Measurements from ENCODE around the gene GRIK1. TPM values are rescaled to one million over a fixed set of nuclear protein-coding genes. Genes with fewer than 3 reads are reported as not detected.

The GRIK1 gene
- total and polyA plus RNA-seq, 2 donors (not counting 1 experiment from before 2014, with no cell fraction given), result not detected

DNA sequence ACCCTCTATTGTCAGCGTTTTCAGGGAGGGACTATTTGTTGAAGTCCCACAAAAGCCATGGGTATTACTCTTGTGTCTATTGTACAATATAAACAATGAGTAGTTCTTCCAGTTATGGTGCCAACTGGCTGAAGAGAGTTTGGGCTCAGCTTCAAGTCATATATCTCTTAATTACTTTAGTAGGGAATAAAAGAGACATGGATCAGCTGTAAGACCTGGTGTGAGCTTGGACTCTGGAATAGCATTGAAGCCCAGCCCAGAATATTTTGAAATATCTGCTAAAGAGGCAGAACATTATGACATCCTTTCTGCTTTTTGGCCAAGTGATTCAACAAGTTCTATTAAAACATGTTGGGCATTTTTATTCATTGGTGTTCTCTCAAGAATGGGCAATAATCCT lies 416.1 kb downstream of the GRIK1 start:
- ChIA-PET CTCF (no interaction called here), POLR2A (no interaction called here)
- ATAC-seq (ENCODE audit: low read depth) (no peak), DNase-seq (no peak)
- no peak for TF ChIP-seq EZH2 (IDR thresholded peaks at IDR 0.05; ENCODE audit: borderline replicate concordance, insufficient read depth, low read depth, low read length, poor library complexity, severe bottlenecking)
- TF ChIP-seq, protein P1, sequence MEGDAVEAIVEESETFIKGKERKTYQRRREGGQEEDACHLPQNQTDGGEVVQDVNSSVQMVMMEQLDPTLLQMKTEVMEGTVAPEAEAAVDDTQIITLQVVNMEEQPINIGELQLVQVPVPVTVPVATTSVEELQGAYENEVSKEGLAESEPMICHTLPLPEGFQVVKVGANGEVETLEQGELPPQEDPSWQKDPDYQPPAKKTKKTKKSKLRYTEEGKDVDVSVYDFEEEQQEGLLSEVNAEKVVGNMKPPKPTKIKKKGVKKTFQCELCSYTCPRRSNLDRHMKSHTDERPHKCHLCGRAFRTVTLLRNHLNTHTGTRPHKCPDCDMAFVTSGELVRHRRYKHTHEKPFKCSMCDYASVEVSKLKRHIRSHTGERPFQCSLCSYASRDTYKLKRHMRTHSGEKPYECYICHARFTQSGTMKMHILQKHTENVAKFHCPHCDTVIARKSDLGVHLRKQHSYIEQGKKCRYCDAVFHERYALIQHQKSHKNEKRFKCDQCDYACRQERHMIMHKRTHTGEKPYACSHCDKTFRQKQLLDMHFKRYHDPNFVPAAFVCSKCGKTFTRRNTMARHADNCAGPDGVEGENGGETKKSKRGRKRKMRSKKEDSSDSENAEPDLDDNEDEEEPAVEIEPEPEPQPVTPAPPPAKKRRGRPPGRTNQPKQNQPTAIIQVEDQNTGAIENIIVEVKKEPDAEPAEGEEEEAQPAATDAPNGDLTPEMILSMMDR (IDR thresholded peaks at IDR 0.05), result no peak
- Mint-ChIP-seq H3K9me3 (ENCODE audit: insufficient read depth) (peaks cover 13% of the 10 kb centered on the region), H3K27me3 (no peaks in the 10 kb centered on the region), H3K27ac (no peak overlapping the region), H3K4me3 (no peak overlapping the region), H3K4me1 (no peaks in the 10 kb centered on the region)
- H2AFZ ChIP-seq (ENCODE audit: insufficient read depth, low read depth, low read length, poor library complexity, severe bottlenecking), result no peak overlapping the region
- H3K9me3 ChIP-seq (ENCODE audit: control extremely low read depth in 1 of 3, control insufficient read depth in 2 of 3, insufficient read depth in 1 of 3, low read length in 2 of 3), result peaks cover 2 to 24% (median 21%) of the 10 kb centered on the region in 3 donors
- no peak overlapping the region for H3K4me2 ChIP-seq (replicated peaks; ENCODE audit: low read depth, low read length, poor library complexity, severe bottlenecking)
- no peak overlapping the region for H3K9ac ChIP-seq (ENCODE audit: low read length)
- H3K4me1 ChIP-seq (ENCODE audit: control insufficient read depth in 2 of 2, insufficient read depth in 2 of 2, low read length in 2 of 2), result no peaks in the 10 kb centered on the region
- no peak overlapping the region for H3K4me3 ChIP-seq (ENCODE audit: control extremely low read depth in 1 of 5, extremely low read depth in 1 of 5, insufficient read depth in 1 of 5, low read depth in 2 of 5, low read length in 4 of 5)
- H3K79me2 ChIP-seq (ENCODE audit: control insufficient read depth, insufficient read depth, low read length), result no peaks in the 10 kb centered on the region
- H3K27ac ChIP-seq (ENCODE audit: low read length in 2 of 2), result no peak overlapping the region
- WGBS (ENCODE audit: insufficient coverage), result no CpG with 5 or more reads among the region's 1 CpG
- intact Hi-C loops (cut with micrococcal nuclease), result no loop called here
- no peaks in the 10 kb centered on the region for H4K20me1 ChIP-seq (ENCODE audit: control insufficient read depth, insufficient read depth, low read length, poor library complexity, severe bottlenecking)
- H3K27me3 ChIP-seq (replicated peaks in 1 of 4; ENCODE audit: control extremely low read depth in 1 of 4, control insufficient read depth in 3 of 4, insufficient read depth in 4 of 4, low read length in 3 of 4), result no peaks in the 10 kb centered on the region
- H3K36me3 ChIP-seq (replicated peaks in 1 of 2; ENCODE audit: control extremely low read depth in 1 of 2, control insufficient read depth in 1 of 2, extremely low read depth in 1 of 2, insufficient read depth in 2 of 2, low read length in 1 of 2), result no peaks in the 10 kb centered on the region

GRCh38 chr21:29521872-29522271 lies 417.9 kb downstream of the GRIK1 start:
- H3K79me2 ChIP-seq (ENCODE audit: control insufficient read depth, insufficient read depth, low read length), result no peaks in the 10 kb centered on the region
- H3K27ac ChIP-seq (ENCODE audit: low read length in 2 of 2), result no peak overlapping the region
- H3K4me1 ChIP-seq (ENCODE audit: control insufficient read depth in 2 of 2, insufficient read depth in 2 of 2, low read length in 2 of 2), result no peaks in the 10 kb centered on the region
- TF ChIP-seq EZH2 (IDR thresholded peaks at IDR 0.05; ENCODE audit: borderline replicate concordance, insufficient read depth, low read depth, low read length, poor library complexity, severe bottlenecking), result no peak
- TF ChIP-seq, protein P1 (IDR thresholded peaks at IDR 0.05), result no peak
- DNase-seq (no peak), ATAC-seq (ENCODE audit: low read depth) (no peak)
- H3K36me3 ChIP-seq (replicated peaks in 1 of 2; ENCODE audit: control extremely low read depth in 1 of 2, control insufficient read depth in 1 of 2, extremely low read depth in 1 of 2, insufficient read depth in 2 of 2, low read length in 1 of 2), result no peaks in the 10 kb centered on the region
- no peaks in the 10 kb centered on the region for H3K27me3 Mint-ChIP-seq
- no peaks in the 10 kb centered on the region for H4K20me1 ChIP-seq (ENCODE audit: control insufficient read depth, insufficient read depth, low read length, poor library complexity, severe bottlenecking)
- no peak overlapping the region for H3K4me3 Mint-ChIP-seq
- intact Hi-C loops (cut with micrococcal nuclease), result no loop called here
- POLR2A ChIA-PET, result no interaction called here
- H3K4me1 Mint-ChIP-seq, result no peaks in the 10 kb centered on the region
- H3K9me3 Mint-ChIP-seq (ENCODE audit: insufficient read depth), result peaks cover 8% of the 10 kb centered on the region
- no peak overlapping the region for H3K27ac Mint-ChIP-seq
- 100% methylated on average over 1 of the region's 1 CpG for WGBS (ENCODE audit: insufficient coverage)
- no peak overlapping the region for H3K4me3 ChIP-seq (ENCODE audit: control extremely low read depth in 1 of 5, extremely low read depth in 1 of 5, insufficient read depth in 1 of 5, low read depth in 2 of 5, low read length in 4 of 5)
- H3K9me3 ChIP-seq (ENCODE audit: control extremely low read depth in 1 of 3, control insufficient read depth in 2 of 3, insufficient read depth in 1 of 3, low read length in 2 of 3), result peaks cover 2 to 20% (median 13%) of the 10 kb centered on the region in 3 donors
- no peak overlapping the region for H3K4me2 ChIP-seq (replicated peaks; ENCODE audit: low read depth, low read length, poor library complexity, severe bottlenecking)
- H3K27me3 ChIP-seq (replicated peaks in 1 of 4; ENCODE audit: control extremely low read depth in 1 of 4, control insufficient read depth in 3 of 4, insufficient read depth in 4 of 4, low read length in 3 of 4), result no peaks in the 10 kb centered on the region
- H2AFZ ChIP-seq (ENCODE audit: insufficient read depth, low read depth, low read length, poor library complexity, severe bottlenecking), result no peak overlapping the region
- H3K9ac ChIP-seq (ENCODE audit: low read length), result no peak overlapping the region
- CTCF ChIA-PET, result no interaction called here
